HCT116 (cell line): Measurements from ENCODE around the gene TMPO. TPM values are rescaled to one million over a fixed set of nuclear protein-coding genes. Genes with fewer than 3 reads are reported as not detected.
A peak's percentile ranks its signal among the peaks of the same experiment; 100 is the strongest.

Experiments
- ATAC-seq: fragments of 200-7000 bp; cut with Tn5 transposase; 2 replicates; pipeline ENCODE4 v1.9.1; 2020; ENCODE audit warnings: mild to moderate bottlenecking, moderate library complexity
- BruUV-seq: library from RNA; stranded (reverse); fragments of 400-500 nt; replicated peaks from 2 replicates; lab custom pipeline; 2021; lab: Mats Ljungman, UMichigan
- CTCF ChIA-PET: fragments of 300-600 bp; sonication (Branson Sonifier 250); formaldehyde crosslinking; loops from one replicate; lab custom pipeline; 2021; ENCODE audit warnings: antibody characterized with exemption; lab: Charles Lee
- POLR2A ChIA-PET: fragments of 300-600, 350-600 bp; sonication (Branson Sonifier 250); formaldehyde crosslinking; loops from one replicate; lab custom pipeline; 2021; ENCODE audit warnings: antibody characterized with exemption; lab: Charles Lee
- RAD21 ChIA-PET, 2 experiments: fragments of 300-600 bp; sonication (Branson Sonifier 250); formaldehyde crosslinking; loops; one replicate each; lab custom pipeline; 2023; ENCODE audit warnings: low total read pairs in 2 of 2; ENCODE audit not compliant: uncharacterized antibody in 2 of 2, unreplicated experiment in 2 of 2, low non-redundant PET in 1 of 2; lab: Charles Lee
- DNase-seq: peaks from one replicate; pipeline ENCODE4 v3.0.0-alpha.2; 2010; ENCODE audit warnings: low read depth, low spot score
- H2AFZ ChIP-seq: fragments of 200-600 bp; shearing (Covaris generic), sonication (generic); 2 replicates; pipeline ENCODE4 v1.6.1; 2017; ENCODE audit warnings: low read depth, mixed run types, mixed read lengths, antibody characterized with exemption, low read length; ENCODE audit not compliant: poor library complexity, severe bottlenecking
- H3K27ac ChIP-seq: 2 replicates; pipeline ENCODE4 v1.5.1; 2012; ENCODE audit warnings: low read depth, low read length
- H3K27me3 ChIP-seq: fragments of 200-600 bp; sonication (generic); 2 replicates; pipeline ENCODE4 v1.6.1; 2016; ENCODE audit warnings: mixed run types, low read length, mixed read lengths; ENCODE audit not compliant: insufficient read depth
- H3K36me3 ChIP-seq, 2 experiments: fragments of 200-500 bp in 1 of 2; fragments of 200-600 bp in 1 of 2; sonication (Bioruptor generic) in 1 of 2; sonication (generic) in 1 of 2; 2 replicates each; pipeline versions ENCODE4 v1.5.1 to v1.6.1; 2014 to 2016; ENCODE audit warnings: low read length in 2 of 2, inconsistent platforms in 1 of 2, mixed read lengths in 1 of 2, mixed run types in 1 of 2; ENCODE audit not compliant: insufficient read depth in 2 of 2, control insufficient read depth in 1 of 2
- H3K4me1 ChIP-seq, 2 experiments: fragments of 200-600 bp in 1 of 2; sonication (generic) in 1 of 2; 2 replicates each; pipeline versions ENCODE4 v1.5.1 to v1.6.1; 2012 to 2017; ENCODE audit warnings: low read length in 2 of 2, inconsistent platforms in 1 of 2, mild to moderate bottlenecking in 1 of 2, mixed read lengths in 1 of 2, mixed run types in 1 of 2, moderate library complexity in 1 of 2; ENCODE audit not compliant: insufficient read depth in 2 of 2, control insufficient read depth in 1 of 2
- H3K4me2 ChIP-seq: fragments of 200-600 bp; sonication (generic); 2 replicates; pipeline ENCODE4 v1.6.1; 2017; ENCODE audit warnings: mixed run types, low read length, mixed read lengths
- H3K4me3 ChIP-seq, 2 experiments: fragments of 200-600 bp in 1 of 2; sonication (generic) in 1 of 2; replicated peaks in 1 of 2; 2 replicates each; pipeline ENCODE4 v1.5.1; 2011 to 2016; ENCODE audit warnings: low read length in 2 of 2, control low read depth in 1 of 2, low read depth in 1 of 2, mild to moderate bottlenecking in 1 of 2, mixed read lengths in 1 of 2, mixed run types in 1 of 2
- H3K79me2 ChIP-seq: fragments of 200-600 bp; sonication (generic); 2 replicates; pipeline ENCODE4 v1.6.1; 2017; ENCODE audit warnings: mild to moderate bottlenecking, mixed run types, low read length, moderate library complexity, mixed read lengths; ENCODE audit not compliant: insufficient read depth
- H3K9ac ChIP-seq: fragments of 200-600 bp; sonication (generic); 2 replicates; pipeline ENCODE4 v1.6.1; 2016; ENCODE audit warnings: low read length, mixed read lengths
- H3K9me2 ChIP-seq: fragments of 200-600 bp; sonication (generic), shearing (Covaris generic); 2 replicates; pipeline ENCODE4 v1.6.1; 2017; ENCODE audit warnings: mixed run types, mild to moderate bottlenecking, moderate library complexity; ENCODE audit not compliant: insufficient read depth
- H3K9me3 ChIP-seq, 2 experiments: fragments of 200-500 bp in 1 of 2; fragments of 200-600 bp in 1 of 2; sonication (Bioruptor generic) in 1 of 2; sonication (generic) in 1 of 2; 2 replicates each; pipeline ENCODE4 v1.6.1; 2014 to 2017; ENCODE audit warnings: low read length in 2 of 2, mixed read lengths in 2 of 2, inconsistent platforms in 1 of 2, low read depth in 1 of 2, mild to moderate bottlenecking in 1 of 2, mixed run types in 1 of 2, moderate library complexity in 1 of 2; ENCODE audit not compliant: control insufficient read depth in 1 of 2, insufficient read depth in 1 of 2
- H4K20me1 ChIP-seq: fragments of 200-600 bp; sonication (generic), shearing (Covaris generic); 2 replicates; pipeline ENCODE4 v1.6.1; 2017; ENCODE audit warnings: mixed run types, mild to moderate bottlenecking, moderate library complexity; ENCODE audit not compliant: insufficient read depth
- ATF3 ChIP-seq: IDR thresholded peaks from 2 replicates; pipeline ENCODE4 v1.6.1; 2012
- CEBPB ChIP-seq: IDR thresholded peaks from 2 replicates; pipeline ENCODE4 v1.6.1; 2012; ENCODE audit warnings: low read depth
- EGR1 ChIP-seq: IDR thresholded peaks from 2 replicates; pipeline ENCODE4 v1.6.1; 2012; ENCODE audit warnings: low read depth
- ELF1 ChIP-seq: IDR thresholded peaks from 2 replicates; pipeline ENCODE4 v1.6.1; 2012; ENCODE audit warnings: low read depth, borderline replicate concordance
- EZH2 ChIP-seq: fragments of 200-600 bp; sonication (generic); IDR thresholded peaks from 2 replicates; pipeline ENCODE4 v1.6.1; 2017; ENCODE audit warnings: antibody characterized with exemption, mixed run types
- EZH2phosphoT487 ChIP-seq: fragments of 200-600 bp; IDR thresholded peaks from 2 replicates; pipeline ENCODE4 v1.6.1; 2018; ENCODE audit warnings: antibody characterized with exemption, borderline replicate concordance
- FOSL1 ChIP-seq: IDR thresholded peaks from 2 replicates; pipeline ENCODE4 v1.6.1; 2012; ENCODE audit warnings: low read depth
- JUND ChIP-seq: IDR thresholded peaks from 2 replicates; pipeline ENCODE4 v1.6.1; 2012
- MAX ChIP-seq: IDR thresholded peaks from 2 replicates; pipeline ENCODE4 v1.6.1; 2012
- POLR2A ChIP-seq: IDR thresholded peaks from 2 replicates; pipeline ENCODE4 v1.7.0; 2011; ENCODE audit warnings: borderline replicate concordance; ENCODE audit not compliant: insufficient read depth, insufficient read length; ENCODE audit errors: extremely low read depth
- POLR2AphosphoS5 ChIP-seq: IDR thresholded peaks from 2 replicates; pipeline ENCODE4 v1.6.1; 2011; ENCODE audit warnings: mild to moderate bottlenecking, low read depth, low read length, moderate library complexity
- RAD21 ChIP-seq: IDR thresholded peaks from 2 replicates; pipeline ENCODE4 v1.6.1; 2012; ENCODE audit warnings: low read depth, mild to moderate bottlenecking
- SIN3A ChIP-seq: IDR thresholded peaks from 2 replicates; pipeline ENCODE4 v1.6.1; 2012; ENCODE audit warnings: low read depth
- SP1 ChIP-seq: IDR thresholded peaks from 2 replicates; pipeline ENCODE4 v1.6.1; 2012; ENCODE audit warnings: low read depth
- SRF ChIP-seq: IDR thresholded peaks from 2 replicates; pipeline ENCODE4 v1.6.1; 2012; ENCODE audit warnings: low read depth
- TCF7L2 ChIP-seq: IDR thresholded peaks from 2 replicates; pipeline ENCODE4 v1.7.0; 2011; ENCODE audit warnings: borderline replicate concordance, inconsistent platforms; ENCODE audit not compliant: insufficient read depth, insufficient read length; ENCODE audit errors: extremely low read depth
- YY1 ChIP-seq: IDR thresholded peaks from 2 replicates; pipeline ENCODE4 v1.6.1; 2011; ENCODE audit warnings: low read length, low read depth, moderate library complexity, mild to moderate bottlenecking; ENCODE audit not compliant: insufficient replicate concordance; ENCODE audit errors: extremely low read depth
- ZBTB33 ChIP-seq: IDR thresholded peaks from 2 replicates; pipeline ENCODE4 v1.6.1; 2011; ENCODE audit warnings: mild to moderate bottlenecking, low read length, moderate library complexity; ENCODE audit not compliant: insufficient replicate concordance; ENCODE audit errors: extremely low read depth
- ZFX ChIP-seq: fragments of 450-650 bp; IDR thresholded peaks from 2 replicates; pipeline ENCODE4 v1.6.1; 2017
- intact Hi-C: fragments of 100-400 bp; cut with micrococcal nuclease; formaldehyde crosslinking; loops from 2 replicates; pipeline ENCODE4 v1.10.0; 2022
- total RNA-seq: library from RNA; stranded (reverse); gene quantifications from one replicate; pipeline ENCODE4 v1.2.1, GENCODE V29; 2021; ENCODE audit not compliant: unreplicated experiment

The TMPO gene
- total RNA-seq, 1 experiment from 2014 or later = 207 TPM

GRCh38 chr12:98593351-98594049 is 78.1 kb downstream of the TMPO start, which contains the start of gene SLC25A3:
TSS of gene SLC25A3 (plus strand) at chr12:98593686. CDS start at chr12:98593979, 293 bp downstream.
- H3K4me1 ChIP-seq = peaks cover 15 to 26% of the 10 kb centered on the region in 2 experiments
- peak; percentile 96 for DNase-seq
- TF ChIP-seq SP1 (peak; percentile 92), ELF1 (peak; percentile 58; the same call in 1 of the 2 replicates), SIN3A (peak; percentile 93), ZFX (peak; percentile 95), YY1 (peak; percentile 87), ZBTB33 (peak; percentile 24), POLR2AphosphoS5 (peak; percentile 100), MAX (peak; percentile 87), FOSL1 (peak; percentile 5; the same call in 1 of the 2 replicates), POLR2A (peak; percentile 97), EZH2 (no peak), JUND (no peak), CEBPB (no peak), RAD21 (no peak), SRF (peak; percentile 78), TCF7L2 (peak; percentile 66), EZH2phosphoT487 (no peak), EGR1 (peak; percentile 46; the same call in 1 of the 2 replicates), ATF3 (no peak)
- peak within 1 kb of the TSS; percentile 11 for H2AFZ ChIP-seq
- POLR2A ChIA-PET = interaction anchor here (0.6 to 1.5 kb wide), 11 partner anchors 9 to 176 kb away, joined by 3 to 6 read pairs (median 4); no protein-coding TSS in a partner anchor
- RAD21 ChIA-PET = interaction anchor here (0.7 to 1.0 kb wide), 3 partner anchors 27 to 405 kb away, joined by 3 to 4 read pairs (median 3); partner anchors contain the start of gene IKBIP (in 1 of the 2)
- H3K36me3 ChIP-seq = peaks cover 32 to 46% of the 10 kb centered on the region in 2 experiments
- H3K9me3 ChIP-seq = no peaks in the 10 kb centered on the region
- CTCF ChIA-PET = interaction anchor here (1.0 to 3.4 kb wide), 3 partner anchors 18 to 27 kb away, joined by 3 to 18 read pairs (median 15); no protein-coding TSS in a partner anchor
- peak within 1 kb of the TSS; percentile 92 for H3K4me2 ChIP-seq
- H3K79me2 ChIP-seq = peaks cover 50% of the 10 kb centered on the region
- no TSS peak for BruUV-seq
- H3K27ac ChIP-seq = peak within 1 kb of the TSS; percentile 91
- peak within 1 kb of the TSS; percentile 100 for H3K9ac ChIP-seq
- H4K20me1 ChIP-seq = peaks cover 27% of the 10 kb centered on the region
- no peaks in the 10 kb centered on the region for H3K27me3 ChIP-seq
- H3K9me2 ChIP-seq = no peaks in the 10 kb centered on the region
- H3K4me3 ChIP-seq = peak within 1 kb of the TSS; percentile 99 to 100
- peak; percentile 96 for ATAC-seq
- intact Hi-C loops = loop anchor here (2.0 to 5.0 kb wide), 2 partner anchors 51 to 91 kb away; partner anchors contain the start of genes APAF1 and IKBIP
